Activated T-helper 9 cell treated with anti-CD3 and anti-CD28 coated beads, Interleukin-2, amount 50 U/mL, for 16 hours (primary cell): Measurements from ENCODE around the gene LTB.

Source experiments
- DNase-seq: peaks from one replicate; pipeline ENCODE4 v3.0.0-alpha.2; 2020; ENCODE audit warnings: low read depth

Gene LTB, protein sequence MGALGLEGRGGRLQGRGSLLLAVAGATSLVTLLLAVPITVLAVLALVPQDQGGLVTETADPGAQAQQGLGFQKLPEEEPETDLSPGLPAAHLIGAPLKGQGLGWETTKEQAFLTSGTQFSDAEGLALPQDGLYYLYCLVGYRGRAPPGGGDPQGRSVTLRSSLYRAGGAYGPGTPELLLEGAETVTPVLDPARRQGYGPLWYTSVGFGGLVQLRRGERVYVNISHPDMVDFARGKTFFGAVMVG

DNA sequence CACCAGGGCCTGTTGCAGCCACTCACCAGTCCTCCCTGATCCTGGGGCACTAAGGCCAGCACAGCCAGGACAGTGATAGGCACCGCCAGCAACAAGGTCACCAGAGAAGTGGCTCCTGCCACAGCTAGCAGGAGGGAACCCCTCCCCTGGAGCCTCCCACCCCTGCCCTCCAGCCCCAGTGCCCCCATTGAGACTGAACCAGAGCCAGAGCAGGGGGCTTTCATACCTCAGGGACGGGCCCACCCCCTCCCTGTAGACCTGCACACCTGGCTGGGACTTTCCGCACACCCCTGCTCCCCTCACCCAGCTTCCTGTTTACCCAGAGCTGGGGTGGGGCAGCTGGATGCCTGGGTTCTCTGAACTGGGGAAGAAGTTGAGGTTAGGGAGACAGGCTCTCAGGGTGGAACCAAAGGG, at the start of gene LTB:
Gene LTB, minus strand, starts transcription at position 195 of the 414 bp plus-strand sequence. Its CDS starts 7 bp downstream, at position 188.
- peak; percentile 50 for DNase-seq

DNA sequence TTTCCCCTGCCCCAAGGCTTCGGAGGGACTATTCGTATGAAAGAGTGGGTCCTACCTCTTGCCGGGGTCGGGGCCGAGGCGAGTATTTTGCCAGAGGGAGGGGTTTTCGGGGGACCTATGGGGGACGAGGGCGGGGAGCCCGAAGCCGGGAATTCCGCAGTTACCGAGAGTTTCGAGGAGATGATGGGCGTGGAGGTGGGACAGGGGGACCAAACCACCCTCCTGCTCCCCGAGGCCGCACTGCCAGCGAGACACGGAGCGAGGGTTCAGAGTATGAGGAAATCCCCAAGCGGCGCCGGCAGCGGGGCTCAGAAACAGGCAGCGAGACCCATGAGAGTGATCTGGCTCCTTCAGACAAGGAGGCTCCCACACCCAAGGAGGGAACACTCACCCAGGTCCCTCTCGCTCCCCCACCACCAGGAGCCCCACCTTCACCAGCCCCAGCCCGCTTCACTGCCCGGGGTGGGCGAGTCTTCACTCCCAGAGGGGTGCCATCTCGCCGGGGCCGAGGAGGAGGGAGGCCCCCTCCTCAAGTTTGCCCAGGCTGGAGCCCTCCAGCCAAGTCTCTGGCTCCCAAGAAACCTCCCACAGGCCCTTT, 49.6 kb upstream of the LTB start:
- no peak for DNase-seq

DNA sequence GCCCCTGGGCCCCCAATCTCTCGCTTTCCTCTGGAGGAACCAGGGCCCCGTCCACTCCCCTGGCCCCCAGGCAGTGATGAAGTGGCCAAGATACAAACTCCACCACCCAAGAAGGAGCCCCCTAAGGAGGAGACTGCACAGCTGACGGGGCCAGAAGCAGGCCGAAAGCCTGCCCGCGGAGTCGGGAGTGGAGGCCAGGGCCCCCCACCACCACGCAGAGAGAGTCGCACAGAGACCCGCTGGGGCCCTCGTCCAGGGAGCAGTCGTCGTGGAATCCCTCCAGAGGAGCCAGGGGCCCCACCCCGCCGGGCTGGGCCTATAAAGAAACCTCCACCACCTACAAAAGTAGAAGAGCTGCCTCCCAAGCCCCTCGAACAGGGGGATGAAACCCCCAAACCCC, 49.0 kb upstream of the LTB start:
- DNase-seq = no peak

DNA sequence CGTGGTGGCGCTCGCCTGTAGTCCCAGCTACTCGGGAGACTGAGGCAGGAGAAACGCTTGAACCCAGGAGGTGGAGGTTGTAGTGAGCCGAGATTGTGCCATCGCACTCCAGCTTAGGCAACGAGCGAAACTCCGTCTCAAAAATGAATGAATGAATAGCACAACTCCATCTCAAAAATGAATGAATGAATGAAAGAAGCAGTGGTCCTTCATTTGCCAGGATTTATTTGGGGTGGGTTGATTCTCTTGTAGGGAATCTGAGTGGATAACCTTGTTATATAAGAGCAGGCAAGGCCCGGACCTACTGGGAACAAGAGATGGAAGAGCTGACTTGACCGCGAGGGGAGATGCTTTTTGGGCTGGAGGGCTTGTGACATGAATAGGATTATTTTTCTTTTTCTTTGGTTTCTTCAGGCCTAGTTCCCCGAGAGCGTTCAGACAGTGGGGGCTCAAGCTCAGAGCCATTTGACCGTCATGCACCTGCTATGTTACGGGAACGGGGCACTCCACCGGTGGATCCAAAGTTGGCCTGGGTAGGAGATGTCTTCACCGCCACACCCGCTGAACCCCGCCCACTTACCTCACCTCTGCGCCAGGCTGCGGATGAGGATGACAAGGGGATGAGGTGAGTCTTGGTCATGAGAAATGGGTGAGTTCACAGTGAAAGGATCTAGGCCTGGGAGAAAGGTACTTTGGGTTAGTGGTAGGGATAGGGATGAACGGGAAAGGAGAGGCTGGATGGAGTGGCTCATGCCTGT, 48.1 kb upstream of the LTB start:
- no peak for DNase-seq

DNA sequence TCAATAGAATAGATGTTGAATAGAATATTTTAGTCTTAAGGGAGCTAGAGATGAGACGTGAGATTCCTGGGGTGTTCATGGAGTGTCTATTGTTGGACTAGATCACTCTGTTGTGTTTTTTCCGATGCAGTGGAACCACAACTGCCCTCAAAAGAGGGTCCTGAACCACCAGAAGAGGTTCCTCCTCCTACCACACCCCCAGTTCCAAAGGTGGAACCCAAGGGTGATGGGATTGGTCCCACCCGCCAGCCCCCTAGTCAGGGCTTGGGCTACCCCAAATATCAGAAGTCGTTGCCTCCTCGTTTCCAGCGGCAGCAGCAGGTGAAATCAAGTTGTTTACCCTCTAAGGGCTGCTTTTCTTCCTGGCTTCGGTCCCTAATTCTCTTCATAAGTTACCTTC, 46.8 kb upstream of the LTB start:
- no peak for DNase-seq

DNA sequence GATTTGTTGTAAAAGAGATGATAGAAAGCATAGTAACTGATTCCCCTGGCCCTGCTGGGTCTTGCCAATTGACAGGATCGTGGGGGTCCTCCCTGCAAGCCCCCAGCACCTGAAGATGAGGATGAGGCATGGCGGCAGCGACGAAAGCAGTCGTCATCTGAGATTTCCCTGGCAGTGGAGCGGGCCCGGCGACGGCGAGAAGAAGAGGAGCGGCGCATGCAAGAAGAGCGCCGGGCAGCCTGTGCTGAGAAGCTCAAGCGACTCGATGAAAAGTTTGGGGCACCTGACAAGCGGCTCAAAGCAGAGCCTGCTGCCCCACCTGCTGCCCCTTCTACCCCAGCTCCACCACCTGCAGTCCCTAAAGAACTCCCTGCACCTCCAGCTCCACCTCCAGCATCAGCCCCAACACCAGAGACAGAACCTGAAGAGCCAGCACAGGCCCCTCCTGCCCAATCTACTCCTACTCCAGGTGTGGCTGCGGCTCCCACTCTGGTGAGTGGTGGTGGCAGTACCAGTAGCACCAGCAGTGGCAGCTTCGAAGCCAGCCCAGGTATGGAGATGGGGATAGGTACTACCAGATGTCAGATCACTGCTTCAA, 45.6 kb upstream of the LTB start:
- no peak for DNase-seq

DNA sequence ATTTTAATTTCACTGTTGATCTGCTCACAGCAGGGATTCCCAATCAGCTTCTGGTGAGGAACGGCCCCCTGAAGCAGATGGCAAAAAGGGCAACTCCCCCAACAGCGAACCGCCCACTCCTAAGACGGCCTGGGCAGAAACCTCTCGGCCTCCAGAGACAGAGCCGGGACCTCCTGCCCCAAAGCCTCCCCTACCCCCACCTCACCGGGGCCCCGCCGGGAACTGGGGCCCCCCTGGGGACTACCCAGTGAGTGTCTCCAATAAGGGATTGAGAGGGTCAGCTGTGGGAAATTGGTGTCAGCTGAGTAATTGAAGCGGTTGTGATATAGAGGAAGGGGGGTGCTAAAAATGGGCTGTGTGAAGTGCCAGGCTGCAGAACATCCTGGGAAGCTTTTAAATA, 44.7 kb upstream of the LTB start:
- no peak for DNase-seq

DNA sequence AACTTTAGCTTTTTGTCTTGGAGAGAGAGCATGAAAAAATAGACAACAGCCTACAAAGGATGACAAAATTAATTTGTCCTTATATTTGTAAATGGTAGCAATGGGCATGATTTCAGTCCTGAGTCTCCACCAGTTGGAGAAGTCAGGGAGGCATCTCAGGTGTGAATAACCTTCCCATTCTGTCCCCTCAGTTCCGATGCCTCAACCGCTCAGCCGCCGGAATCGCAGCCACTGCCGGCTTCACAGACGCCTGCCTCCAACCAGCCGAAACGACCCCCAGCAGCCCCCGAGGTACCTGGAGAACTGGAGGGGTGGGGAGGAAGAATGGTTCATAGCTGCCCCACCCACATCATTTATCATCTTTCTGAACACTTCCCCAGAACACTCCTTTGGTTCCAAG, 41.8 kb upstream of the LTB start:
- DNase-seq = no peak

DNA sequence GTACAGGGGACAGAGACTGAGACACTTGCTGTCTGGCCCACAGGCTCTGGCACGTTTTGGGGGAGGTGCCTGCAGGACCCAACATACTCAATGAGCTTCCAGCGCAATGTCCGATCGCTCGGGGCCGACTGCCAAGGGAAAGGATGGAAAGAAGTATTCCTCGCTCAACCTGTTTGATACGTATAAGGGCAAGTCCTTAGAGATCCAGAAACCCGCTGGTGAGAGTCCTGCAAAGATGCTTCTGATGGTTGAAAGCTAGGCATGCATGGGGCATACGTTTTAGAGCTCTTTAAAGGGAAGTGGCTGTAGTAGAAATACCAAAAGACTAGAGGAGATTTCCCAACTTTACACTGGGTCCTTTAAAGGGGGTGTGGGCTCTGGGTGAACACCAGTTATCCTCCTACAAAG, 40.5 kb upstream of the LTB start:
- no peak for DNase-seq

DNA sequence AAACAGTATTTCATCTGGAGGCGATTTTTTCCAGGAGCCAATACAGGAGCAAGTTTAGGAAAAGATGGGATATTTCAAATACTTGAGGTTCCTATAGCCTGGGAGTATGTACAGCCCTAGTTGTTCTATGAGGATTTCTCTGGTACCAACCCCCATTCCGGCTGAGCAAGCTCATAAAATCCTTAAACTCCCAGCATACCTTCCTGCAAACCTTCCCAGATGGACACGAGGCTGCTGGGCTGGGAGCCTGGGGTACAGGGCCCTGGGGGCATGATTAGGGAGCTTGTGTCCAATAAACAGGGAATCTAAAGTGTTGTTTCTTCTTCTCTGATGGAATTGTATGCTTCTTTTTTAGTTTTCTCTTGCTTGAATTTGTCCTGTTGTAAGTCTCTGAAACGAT, 39.8 kb upstream of the LTB start:
- DNase-seq = no peak

DNA sequence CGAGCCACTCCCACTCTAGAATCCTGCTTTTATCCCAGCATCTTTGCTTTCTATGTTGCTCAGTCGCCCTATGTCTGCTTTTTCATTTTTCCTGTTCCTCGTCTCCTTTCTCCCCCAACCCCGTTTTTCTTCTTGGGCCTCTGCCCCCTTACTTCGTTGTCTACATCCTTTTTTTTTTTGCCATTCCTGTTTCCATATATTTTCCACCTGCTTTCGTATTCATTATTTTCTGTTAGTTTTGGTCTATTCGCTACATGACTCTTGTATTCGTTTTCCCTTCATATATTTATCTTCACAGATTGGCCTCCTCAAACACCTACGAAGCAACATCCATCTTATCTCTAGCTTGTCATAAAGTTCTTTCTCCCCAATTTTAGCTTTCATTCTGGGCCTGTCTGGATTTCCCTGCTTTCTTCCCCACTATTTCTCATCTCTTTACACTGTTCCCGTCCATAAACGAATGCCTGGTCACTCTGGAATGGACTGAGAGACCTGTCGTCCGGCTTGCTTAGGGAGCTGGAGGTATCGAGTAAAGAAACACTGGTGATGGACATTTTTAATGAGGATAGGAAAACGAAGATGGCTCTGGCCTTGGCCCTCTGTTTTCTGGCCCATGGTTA, 39.2 kb upstream of the LTB start:
- DNase-seq = no peak

DNA sequence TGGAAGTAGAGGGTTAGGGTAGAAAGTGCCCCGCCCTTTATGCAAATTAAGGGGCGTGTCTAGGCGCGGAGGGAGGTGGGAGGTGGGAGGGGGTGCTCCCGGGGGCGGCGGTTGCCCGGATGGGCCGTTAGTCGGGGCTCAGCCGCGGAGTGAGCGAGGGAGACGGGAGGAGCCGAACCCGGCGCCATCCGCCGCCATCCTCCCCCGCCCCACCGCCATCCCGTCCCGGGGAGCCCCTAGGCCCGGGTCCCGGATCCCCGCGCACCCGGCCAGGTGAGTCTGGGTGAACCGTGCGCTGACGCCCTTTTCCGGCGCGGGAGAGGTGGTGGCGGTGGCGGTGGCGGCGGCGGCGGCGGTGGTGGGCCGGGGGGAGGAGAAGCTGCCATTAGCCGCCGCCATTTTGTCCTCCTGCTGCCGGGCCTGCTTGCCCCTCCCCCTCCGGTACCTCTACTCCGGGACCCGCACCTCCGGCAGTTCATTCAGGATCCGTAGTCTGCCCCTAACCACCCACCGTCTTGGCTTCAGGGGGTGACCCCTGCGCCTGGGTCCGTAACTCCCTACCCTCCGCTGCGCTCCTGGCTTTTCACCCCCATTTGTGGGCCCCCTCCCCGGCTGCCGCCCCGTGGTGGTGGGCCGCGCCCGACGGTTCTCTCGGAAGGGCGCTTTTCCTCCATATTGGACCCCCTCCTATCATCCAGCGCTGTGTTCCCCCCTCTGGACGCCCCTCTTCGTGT, 38.5 kb upstream of the LTB start, which contains the start of gene PRRC2A:
Gene PRRC2A, plus strand, starts transcription at position 130 of the 734 bp plus-strand sequence. CDS start 2,075 bp downstream, outside the sequence.
- peak; percentile 93 for DNase-seq

DNA sequence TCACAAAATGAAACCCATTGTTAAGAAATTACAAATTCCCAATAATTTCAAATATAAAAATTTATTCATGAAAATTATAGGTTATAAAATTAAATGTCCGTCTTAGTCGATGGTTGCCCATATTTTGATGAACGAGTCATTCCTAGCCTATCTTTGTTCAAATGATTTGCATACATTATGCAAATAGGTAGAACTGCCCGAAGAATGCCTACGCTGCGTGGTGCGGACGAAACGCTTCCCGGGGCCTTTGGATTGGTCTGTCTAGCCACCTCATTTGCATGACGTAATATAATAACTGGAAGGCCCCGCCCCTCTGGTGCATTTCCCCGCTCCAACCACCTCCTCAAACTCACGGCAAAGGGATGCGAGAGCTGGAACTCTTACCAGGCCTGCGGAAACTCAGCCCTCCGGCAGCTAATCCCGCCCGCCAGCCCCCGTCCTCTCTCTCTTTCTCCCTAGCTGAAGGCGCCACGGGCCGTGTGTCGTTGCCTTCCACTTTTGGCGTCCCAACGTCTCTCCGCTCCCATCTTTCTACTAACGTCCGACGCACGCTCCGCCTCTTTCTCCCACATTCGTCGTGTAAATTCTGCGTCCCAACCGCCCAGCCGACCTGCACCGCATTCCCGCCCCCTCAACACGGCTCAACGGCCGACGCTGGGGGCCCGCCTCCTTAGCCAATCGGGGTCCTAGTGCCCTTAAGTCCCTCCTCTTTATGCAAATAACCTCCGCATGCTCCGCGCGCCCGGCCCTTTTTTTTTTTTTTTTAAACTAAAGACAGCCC, 37.8 kb upstream of the LTB start:
- DNase-seq = peak; percentile 95

DNA sequence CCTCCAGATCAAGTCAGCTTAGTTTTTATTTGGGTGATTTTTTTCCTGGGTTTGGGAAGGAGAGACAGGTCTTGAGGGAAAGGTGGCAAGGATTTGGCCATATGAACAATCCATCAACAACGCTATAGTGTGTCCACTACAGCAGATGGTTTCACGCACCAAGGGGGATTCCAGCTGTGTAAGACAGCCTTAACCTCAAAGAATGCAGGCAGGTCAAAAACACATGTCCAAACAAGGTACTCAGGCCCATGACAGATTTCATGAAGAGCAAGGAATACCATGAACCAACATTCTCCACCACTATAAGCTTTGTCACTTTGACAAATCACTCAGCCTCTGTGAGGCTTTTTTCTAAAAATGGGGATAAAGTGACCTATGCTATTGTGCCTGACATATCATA, 34.8 kb upstream of the LTB start:
- no peak for DNase-seq

DNA sequence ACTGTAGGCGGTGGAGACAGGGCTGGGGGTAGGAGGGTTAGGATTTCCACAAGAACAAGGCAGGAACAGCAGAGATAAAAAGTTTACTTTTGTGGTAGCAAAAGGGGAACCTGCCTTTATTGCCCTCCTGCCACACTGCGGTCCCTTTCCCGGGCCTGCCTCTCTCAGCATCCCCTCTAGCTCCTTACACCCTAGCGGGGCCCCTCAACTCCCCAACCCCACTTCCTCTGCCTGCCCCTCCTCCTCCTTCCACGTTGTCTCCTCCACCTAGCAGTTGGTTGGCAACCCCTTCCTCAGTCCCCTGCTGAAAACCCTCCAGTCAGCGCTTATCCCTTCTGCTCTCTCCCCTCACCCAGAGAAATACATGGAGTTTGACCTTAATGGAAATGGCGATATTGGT, 33.5 kb upstream of the LTB start:
- DNase-seq = no peak

DNA sequence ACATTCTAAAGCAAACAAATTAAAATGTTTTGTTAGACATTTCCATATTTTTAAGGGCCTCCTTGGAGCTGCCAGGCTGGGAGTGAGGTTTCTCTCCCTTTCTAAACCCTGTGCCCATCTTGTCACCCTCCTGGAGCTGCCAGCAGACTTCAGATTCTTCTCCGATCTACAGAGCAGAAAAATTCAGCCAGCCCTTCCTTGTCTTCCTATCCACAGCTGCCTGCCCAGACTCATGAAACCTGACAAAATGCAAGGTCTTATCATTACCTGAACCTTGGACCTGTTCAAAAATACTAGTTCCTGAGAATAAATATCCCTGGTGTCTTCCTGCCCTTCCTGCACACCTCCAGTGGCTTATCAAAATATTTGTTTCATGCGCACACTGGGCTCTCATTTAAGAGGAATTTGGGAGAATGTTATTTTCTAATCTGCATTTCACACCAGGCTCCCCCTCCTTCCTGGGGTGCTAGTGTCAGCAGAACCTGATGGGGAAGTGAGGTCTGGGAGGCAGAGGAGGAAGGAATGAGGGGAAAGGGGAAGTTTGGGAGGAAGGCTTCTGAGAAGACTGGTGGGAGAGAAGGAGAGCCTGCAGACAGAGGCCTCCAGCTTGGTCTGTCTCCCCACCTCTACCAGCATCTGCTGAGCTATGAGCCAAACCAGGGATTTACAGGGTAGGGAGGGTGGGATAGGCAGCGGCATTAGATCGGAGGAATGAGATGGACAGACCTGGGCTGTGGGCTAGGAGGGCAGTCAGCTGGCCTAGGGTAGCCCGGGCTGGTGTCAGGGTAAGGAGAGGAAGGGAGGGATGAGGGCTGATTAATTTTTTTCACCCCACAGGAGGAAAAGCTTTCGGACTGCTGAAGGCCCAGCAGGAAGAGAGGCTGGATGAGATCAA, 32.7 kb upstream of the LTB start, which contains the start of gene AIF1:
Gene AIF1, plus strand, starts transcription at position 551 of the 895 bp plus-strand sequence. Its CDS starts 96 bp downstream, at position 647.
- no peak for DNase-seq

DNA sequence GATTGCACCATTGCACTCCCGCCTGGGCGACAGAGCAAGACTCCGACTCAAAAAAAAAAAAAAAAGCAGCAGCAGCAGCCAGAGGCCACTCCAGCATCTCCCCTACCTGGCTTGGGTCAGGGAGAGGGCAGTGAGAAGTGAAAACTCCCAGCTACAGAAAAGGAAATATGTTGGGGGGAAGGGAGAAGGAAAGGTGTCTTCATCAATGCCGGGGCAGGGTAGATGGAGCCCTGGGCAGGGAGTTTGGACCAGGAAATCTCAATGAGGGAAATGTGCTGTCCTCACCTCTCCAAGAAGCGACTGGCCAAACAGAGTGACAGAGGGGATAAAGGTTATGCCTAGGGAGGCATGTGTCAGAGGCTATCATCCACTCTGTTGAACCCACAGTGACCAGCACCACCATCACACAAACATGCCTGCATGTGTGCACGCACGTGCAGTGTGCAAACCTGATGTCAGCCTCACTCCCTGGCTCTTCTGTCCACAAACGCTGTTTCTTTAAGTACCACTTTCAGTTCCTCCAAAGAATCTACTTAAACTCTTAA, 31.9 kb upstream of the LTB start:
- no peak for DNase-seq

DNA sequence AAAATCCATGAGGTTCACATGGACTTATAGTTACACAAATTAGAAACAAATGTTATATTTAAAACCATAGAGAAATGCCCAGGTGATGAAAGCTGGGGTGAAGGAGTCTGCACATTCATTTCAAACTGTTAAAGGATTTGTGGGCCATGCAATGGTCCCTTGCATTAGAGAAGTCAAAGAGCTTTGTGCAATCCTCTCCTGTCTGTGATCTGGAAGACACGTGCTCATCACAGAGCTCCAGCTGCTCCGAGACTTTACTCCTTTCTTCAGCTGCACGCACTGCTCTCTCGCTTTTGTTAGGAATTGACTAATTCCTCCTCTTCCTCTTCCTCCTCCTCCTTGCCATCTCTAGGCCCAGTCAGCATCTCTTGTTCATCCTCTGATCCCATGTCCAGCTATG, 28.7 kb upstream of the LTB start:
- DNase-seq = no peak
